ENCODE results near the gene CSF1.

The CSF1 gene

DNA sequence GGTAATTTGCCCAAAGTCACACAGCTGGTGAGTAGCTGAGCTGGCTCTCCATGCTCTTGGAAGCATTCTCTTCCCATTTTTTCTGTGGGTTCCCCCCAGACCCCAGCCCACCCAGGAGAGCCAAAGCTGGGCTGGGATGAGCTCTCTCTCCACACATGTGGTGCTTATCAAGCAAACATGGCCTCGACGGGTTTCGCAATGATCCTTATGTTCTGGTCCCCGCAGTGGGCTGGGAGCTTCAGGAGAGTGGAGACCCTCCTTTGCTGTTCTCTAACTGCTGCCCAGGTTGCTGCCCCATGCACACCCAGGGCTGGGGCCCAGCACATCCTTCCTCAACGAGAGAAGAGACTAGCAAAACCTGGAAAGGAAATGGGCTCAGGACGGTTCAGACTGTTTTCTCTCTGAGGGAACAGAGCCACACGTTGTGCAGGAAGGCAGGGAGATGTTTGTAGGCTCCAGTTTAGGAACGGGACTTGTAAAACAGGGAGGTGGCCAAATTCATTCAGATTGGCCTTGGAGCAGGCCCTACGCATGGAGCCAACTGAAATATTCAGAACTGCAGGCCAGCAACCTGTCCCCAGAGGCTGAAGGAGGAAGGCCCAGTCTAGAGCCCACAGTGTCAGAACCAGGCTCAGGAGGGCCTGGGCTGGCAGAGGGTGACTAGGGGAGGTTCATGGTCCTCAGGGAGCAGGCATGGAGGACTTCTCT, 27.2 kb upstream of the CSF1 start:
- DNase-seq = no peak

DNA sequence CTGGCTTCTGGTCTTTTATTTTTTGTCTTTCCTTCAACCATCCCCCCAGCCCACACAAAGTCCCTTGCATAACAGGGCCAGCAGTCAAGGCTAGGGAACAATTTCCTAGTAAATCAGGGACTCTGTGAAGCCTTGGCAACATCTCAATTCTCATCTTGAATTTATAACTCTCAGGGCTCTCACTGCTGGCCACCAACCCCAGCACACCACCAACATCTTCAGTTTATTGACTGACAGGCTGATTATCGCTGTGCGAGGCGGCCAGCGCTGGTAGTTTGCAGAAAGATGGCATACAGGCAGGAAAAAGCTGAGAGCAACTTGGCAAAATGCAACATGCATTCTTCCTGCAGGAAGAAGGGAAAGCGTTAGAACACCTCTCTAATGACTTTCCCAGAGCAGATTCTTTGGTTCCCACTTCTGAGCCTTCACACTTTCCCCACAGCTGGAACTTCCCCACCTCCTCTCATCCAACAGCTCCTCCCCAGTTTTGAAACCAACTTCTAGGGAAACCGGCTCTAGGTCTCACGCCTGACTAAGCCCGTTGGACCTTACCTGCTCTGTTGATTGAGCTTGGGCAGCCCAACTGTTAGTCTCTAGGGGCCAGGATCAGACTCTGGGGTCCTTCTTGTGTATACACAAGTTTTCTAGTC, 26.3 kb upstream of the CSF1 start:
- no peak for DNase-seq

DNA sequence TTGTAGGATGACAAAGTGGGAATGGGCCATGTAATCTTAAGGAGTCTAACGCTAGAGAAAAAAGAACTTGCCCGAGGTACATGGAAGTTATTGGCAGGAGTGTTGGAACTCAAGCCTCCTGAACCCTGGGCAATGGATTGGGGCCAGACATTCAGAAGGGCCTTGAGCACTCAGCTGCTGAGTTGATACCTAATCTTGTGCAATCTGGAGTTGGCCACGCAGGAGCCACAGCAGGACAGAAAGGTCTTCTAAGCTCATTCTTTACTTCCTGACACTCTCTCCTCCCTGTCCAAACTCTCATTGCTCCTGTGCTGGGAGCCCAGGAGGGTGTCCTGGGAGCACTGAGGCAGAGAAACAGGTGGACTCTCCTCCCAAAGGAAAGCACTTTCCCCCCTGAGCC, 25.1 kb upstream of the CSF1 start:
- no peak for DNase-seq

DNA sequence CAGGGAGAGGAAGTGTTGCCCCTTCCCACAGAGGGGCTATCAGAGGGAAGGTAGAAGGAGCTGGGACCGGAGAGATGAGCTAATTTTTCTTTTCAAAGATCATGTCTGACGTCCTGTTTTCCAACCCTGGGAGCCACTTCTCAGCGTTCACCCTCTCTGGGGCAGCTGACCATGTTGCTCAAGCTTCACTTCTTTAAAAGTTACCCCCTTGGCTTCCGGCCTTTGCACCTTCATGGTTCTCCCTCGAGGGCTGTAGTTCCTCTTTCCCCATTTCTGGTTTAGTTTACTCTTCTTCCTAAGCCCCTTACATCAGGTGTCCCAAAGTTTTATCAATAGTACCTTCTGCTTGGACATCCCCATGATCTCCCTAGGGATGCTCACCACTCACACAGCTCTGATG, 23.8 kb upstream of the CSF1 start:
- DNase-seq = no peak

DNA sequence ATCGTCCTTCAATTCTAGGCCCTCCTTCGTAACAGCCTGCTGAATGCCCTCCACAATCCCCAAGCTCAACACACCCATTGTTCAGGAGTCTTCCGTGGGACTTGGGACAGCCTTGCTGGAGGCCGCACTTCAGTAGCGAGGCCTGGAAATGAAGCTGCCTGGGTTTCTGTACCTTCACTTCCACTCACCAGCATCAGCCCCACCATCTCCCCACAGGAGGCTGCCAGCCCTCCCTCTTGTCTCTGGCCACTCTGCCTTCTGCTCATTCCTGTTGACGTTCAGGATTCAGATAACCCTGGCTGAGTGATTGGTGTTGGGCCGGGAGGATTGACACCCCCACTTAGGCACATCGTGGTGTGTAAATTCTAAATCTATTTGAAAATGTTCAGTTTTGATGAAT, 23.4 kb upstream of the CSF1 start:
- no peak for DNase-seq

DNA sequence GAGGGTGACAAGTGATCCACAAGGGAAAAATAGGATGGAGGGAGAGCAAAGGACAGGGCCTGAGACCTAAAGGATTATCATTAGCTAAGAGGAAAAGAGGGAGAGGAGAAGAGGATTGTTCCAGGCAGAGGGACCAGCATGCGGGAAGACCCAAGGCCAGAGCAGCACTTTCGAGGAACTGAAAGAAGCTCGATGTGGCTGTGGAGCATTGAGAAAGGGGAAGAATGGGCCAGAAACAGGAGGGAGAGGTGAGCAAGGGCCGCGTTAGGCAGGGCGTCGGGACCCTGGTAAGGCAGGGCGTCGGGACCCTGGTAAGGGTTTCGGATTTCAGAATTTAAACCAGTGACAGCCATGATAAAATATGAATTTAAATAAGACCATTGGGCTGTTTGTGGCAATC, 22.8 kb upstream of the CSF1 start:
- DNase-seq = no peak

DNA sequence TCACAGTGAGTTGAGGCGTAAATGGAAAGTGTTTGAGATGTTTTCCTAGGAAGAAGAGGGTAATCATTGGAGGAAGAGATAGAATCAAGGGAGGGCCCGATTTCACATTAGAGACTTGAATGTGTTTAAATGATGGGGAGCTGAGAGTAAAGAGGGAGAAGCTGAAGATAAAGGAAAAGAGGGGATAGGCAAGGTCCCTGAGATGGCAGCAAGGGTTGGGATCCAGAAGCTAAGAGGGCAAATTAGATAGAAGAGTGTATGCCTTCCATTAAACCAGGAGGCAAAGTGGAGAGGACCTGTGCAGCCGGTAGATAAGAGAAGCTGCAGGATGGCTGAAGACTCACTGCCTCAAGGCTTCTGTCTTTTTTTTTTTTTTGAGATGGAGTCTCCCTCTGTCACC, 21.6 kb upstream of the CSF1 start:
- DNase-seq = no peak

DNA sequence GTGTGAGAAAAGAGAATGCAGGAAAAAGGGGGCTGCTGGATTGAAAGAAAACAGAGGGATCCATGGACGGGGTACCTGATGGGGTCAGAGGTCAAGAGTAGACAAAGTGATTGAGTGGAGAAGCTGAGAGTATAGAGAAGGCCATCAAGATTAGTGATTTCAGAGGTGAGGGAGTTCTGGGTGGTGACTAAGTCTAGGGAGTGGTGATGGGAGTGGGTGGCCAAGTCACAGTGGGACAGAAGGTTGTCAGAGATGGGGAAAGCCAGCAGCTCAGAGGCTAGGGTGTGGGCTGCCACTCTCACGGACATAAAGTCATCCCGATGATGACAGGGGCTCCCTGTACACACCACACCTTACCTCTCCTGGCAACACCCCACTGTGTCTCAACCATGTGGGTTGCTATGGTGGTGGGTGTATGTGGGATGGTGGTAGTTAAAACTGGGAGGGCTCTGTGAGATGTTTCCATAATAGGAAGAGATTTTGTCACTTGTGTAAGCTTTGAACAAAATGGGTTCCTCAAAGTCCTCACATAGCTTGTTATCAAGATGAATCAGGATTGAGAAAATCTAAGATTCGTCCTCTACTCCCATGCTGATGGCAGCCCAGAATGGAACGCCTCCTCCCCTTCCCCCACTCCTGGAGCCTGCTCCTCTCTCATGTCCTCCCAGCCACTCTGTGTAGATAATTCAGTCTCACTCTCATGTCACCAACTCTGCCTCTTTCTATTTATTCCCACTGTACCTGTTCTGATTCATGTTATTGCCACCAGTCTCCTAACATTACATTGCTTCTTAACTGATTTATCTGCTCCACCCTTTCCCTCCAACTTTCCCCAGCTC, 20.3 kb upstream of the CSF1 start:
- DNase-seq = no peak

DNA sequence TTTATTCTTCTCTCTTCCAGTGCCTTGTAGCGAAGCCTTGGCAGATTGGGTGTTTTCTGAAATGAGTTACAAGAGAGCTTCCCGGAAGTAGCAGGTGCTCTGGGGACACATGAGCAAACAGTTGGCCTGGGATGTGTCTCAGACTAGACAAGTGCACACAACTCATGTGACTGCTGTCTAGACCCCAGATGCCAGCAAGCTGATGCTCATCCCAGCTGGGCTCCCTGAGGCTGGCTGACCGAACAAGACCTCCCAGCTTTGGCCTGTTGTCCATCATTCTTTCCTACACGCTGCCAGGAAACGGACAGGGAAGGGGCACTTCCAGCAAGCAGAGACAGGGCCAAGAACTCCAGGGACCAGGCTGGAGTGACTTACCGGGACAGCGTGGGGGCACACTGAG, 18.7 kb upstream of the CSF1 start:
- DNase-seq = no peak

DNA sequence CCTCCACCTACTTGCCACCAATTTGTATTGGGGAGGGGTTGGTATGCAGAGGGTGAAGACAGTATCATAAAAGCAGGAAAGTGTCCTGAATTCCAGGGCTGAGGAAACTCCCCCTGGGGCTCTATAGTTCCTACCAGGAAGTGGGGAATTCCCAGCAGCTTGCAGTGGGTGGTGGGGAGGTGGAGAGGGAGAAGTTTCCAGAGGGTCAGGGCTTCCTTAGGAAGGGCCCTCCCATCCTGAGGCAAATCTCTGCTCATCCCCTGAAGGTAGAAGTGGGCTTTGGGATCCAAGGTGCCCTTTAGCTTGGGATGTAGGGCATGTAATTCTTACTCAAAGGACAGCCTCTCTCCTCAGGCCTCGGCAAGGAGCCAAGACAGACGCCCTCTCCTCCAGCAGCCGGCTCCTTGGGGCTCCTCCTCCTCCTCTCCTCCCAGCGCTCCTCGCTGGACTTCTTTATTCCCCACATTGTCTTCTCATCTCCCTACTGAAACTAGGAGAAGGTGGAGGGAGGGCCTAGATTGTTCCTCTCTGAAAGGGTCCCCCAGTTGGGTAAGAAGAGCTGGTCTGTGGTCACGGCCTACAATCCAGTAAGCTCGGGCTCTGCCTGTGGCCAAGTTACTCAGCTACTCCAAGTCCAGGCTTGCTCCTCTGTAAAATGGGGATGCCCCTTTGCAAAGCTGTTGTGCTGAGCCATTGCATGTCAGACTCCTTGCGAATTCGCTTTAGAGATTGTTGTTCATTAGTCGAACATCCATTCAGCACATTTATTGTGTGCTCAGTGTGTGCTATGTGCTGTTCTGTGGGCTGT, 17.9 kb upstream of the CSF1 start:
- DNase-seq = no peak

DNA sequence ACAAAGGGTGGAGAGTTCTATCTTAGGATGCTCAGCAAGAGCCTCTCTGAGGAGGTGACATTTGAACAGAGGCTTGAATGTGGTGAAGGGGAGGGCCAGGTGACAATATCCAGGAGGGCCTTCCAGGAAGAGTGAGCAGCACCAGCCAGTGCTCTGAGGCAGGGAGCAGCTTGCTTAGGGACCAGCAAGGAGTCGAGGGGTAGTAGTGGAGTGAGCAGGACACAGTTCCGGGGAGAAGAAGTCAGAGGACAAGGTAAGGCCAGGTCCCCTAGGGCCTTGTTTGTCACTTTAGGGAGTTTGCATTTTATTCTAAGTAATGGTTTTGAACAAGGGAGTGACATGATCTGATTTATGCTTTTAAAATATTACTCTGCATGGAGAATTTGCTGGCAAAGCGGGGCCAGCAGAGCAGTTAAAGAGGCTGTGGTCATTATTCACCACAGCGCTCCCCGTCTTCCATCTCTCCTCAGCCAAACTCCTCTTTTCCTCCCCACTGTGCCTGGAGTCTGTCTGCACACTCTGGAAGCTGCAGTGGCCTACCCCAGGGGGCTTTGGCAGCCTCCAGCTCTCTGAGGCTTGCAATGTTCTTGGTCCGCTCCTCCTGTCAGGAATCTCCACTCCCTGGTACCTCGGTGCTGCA, 17.0 kb upstream of the CSF1 start:
- no peak for DNase-seq

DNA sequence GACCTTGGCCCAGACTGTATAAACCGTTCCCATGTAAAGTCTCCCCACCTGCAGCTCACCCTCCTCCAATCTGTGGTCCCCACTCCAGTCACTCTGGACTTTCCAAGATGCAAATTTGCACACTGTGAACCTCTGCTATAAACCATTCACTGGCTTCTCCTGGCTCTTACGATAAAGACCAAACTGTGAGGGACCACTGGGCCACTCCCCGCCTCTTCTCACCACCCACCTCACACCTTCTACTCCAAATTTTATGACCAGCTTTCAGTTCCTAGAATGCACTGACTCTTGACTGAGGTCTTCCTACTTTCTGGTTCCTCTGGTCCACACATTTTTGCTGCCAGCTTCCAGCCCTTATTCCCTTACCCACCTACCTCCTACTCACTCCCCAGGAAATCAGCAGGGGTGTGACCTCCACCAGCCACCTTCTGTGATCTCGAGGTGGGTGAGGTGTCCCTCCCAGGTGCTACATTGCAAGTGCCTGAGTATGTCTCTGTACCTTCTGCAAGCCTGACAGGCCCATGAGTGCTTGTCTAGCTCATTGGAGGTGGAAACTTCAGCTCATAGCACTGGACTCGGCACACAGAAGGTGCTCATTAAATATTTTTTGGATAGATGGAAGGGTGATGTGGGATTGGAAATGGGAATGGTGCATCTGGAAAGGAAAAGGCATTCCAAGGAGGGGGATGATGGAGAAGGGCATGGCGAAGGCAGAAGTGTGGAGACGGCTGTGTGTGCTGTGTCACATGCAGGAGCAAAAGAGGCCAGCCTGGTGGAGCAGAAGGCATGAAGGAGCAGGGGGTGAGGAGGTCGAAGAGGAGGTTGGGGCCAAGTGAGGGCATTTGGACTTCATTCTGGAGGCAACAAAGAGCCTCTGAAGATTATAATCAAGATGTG, 15.6 kb upstream of the CSF1 start:
- no peak for DNase-seq

DNA sequence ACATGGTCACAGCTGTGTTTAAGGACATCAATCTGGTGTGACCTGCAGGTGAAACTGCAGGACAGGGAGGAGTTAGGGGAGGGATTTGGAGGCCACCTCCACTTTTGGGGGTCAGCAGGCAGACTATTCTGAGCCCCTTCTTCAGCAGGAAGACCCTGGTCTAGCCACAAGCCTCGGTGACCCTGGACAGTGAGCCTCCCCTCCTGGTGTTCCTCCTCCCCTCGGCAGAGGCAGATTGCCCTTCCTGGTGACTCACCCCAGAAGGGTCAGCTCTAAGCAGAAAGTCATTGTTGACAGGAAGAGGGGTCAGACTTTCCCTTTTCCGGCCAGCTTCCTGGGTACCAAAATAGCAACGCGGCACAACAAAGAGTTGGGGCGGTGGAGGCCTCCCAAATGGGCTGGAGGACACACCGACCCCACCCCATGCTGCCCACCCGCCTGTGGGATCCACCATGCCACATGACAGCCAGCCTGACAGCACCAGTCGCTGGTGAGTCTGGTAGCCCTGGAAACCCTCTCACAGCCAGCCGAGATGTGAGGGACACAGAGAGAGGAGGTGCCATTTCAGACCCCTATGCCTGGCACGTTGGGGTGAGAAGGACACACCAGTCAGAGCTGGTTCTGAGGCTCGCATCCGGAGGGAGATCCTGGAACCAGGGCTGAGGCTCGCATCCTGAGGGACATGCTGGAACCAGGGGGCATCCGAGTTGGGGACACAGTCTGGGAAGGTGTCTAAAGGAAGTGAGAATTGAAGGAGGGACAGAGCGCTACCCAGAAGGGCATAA, 14.7 kb upstream of the CSF1 start:
- no peak for DNase-seq

DNA sequence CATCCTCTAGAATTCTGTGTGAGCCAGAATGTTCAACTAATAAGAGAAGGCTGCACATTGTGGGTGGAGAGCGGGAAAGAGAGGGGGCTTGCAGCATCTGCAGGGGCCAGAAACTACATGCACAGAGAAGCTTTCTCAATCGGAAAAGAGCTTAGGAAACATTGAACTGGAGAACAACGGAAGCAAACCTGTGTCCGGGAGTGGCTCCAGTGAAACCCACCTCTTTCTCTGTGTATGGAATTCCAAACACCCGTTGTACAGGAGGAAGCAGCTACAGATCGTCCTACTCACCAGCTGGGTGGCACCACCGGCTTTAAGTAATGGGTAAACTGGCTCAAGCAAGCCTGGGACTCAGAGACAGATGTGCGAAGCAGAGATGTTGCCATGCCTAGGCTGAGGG, 14.0 kb upstream of the CSF1 start:
- DNase-seq = no peak

DNA sequence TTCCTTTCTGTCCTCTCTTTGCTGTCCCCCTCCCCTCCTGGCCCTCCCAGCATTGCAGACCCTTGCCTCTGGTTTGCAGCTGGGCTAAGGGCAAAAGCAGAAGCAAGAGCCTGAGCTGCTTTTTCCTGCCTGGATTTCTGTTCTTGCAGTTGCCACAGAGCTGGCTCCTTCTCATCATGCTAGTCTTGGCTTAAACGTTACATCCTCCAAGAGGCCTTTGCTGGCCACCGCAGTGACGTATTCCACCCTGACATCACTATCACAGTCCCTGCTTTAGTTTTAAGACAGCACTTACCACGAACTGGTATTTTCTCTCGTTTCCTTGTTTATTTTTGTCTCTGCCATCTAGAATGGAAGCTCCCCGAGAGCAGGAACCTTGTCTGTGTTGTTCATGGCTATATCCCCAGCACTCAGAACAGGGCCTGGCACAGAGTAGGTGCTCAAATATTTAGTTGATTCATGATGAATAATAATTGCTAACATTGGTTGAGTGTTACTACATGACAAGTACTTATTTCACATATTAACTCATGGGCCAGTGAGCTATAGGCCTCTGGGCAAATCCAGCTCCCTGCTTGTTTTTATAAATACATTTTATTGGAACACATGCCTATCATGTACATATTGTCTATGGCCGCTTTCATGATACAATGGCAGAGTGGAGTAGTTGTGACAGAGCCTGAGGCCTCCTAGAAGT, 13.2 kb upstream of the CSF1 start:
- DNase-seq = no peak

DNA sequence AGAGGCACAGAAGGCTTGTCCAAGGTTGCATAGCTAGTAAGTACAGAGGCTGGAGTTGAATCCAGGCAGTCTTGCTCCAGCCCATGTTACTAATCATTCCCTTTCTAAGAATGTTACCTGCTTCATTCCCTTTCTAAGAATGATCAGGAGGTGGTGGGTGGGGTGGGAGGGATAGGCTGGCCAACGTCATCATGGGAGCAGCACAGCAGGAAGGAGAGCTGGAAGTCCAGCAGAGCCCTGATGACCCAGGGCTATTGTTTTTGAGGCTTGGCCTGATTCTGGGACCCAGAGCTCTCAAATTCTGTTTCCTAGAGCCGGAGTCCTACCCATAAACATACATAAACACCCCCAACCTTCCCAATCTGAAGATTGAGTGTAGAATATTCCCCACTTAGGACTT, 11.8 kb upstream of the CSF1 start:
- no peak for DNase-seq

DNA sequence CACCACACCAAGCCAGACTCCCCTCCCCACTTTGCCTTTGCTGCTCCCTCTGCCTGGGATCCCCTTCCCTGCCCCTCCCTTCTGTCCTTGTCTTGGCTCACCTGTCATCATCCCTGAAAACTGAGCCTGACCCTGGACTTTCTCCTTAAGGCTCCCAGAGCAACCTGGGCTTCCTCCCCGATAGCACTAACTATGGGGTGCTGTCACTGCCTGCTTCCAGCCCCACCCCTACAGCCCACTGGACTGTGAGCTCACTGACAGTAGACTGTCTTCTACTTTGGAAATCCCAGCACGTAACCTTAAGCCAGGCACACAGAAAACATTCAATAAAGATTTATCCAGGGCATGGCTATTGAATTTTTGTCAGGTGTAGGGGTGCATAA, 9.5 kb upstream of the CSF1 start:
- DNase-seq = no peak

DNA sequence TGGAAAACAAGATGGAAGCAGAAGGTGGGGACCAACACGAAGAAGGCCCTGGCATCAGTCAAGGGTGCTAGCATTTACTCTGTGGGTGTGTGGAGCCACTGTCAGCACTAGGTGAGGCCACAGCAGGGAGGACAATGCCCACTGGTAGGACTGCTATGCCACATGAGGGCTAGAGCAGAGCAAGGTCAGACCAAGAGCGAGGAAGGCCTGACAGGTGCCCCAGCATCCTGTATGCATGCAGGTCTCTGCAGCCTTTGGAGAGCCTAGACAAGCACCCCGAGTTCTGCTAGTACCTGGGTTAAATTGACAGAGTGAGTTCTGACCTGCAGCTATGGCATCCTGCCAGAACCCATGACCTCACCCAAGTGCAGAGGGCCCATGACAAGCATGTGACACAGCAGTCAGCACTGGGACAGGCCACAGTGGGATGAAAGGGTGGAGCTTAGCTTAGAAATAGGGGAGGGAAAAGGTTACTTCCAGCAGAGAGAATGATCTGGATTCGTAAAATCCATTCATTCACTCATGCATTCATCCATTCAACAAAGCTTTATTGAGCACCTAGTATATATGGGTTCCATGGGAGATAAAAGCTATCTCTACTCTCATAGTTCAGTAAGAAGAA, 9.0 kb upstream of the CSF1 start:
- DNase-seq = no peak

DNA sequence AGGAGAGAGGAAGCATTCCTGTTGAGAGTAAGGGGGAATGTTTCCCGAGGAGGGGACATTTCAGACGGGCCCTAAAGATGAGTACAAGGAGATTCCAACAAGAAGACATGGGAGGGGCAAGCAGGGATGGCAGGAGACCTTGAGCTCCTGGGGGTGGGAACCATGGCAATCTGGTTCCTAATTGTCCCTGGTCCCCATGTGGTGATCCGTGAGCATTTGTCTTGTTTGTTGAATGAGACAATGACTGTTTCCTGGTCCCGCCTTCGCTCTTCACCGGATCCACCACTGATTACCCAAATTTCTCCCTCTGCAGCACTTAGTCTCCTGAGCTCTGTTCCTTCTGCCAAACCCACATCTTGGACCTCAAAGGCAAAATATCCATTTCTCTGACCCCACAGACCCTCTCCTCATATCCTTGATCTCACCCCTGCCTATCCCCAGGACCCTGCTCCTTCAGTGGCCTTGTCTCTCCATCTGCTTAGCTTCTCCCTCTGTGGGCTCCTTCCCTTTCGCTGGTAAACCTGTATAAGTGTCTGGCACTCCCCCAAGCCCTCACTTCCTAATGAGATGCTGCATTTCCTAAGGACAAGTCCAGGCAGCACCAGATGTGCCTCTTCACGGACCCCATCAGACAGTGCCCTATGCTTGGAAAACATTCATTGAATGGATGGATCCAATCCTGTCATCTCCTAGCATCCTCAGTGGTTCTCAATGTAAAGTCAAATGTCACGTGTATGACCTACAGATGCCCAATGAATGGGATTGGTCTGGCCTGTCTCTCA, 8.3 kb upstream of the CSF1 start:
- no peak for DNase-seq

Measured in NCI-H1436 treated with DMSO at 0.1 percent for 48 hours (cell line).